Endothelial cell of umbilical vein (primary cell): ENCODE results near the gene CTTNBP2. TPM values are rescaled to one million over a fixed set of nuclear protein-coding genes. Genes with fewer than 3 reads are reported as not detected.

Source experiments
- BruUV-seq: library from RNA; stranded (reverse); fragments of 400-500 nt; replicated peaks from 2 replicates; lab custom pipeline; 2021; lab: Mats Ljungman, UMichigan
- CTCF ChIA-PET: fragments of 300-600, 350-600 bp; sonication (Branson Sonifier 250); formaldehyde crosslinking; loops from one replicate; lab custom pipeline; 2021; ENCODE audit warnings: antibody characterized with exemption, inconsistent platforms; lab: Charles Lee
- POLR2A ChIA-PET: fragments of 300-600, 350-600 bp; sonication (Branson Sonifier 250); formaldehyde crosslinking; loops from one replicate; lab custom pipeline; 2021; ENCODE audit warnings: antibody characterized with exemption, inconsistent platforms; lab: Charles Lee
- DNase-seq: peaks from one replicate; pipeline ENCODE4 v3.0.0-alpha.2; 2011; ENCODE audit warnings: low read depth, low spot score
- FAIRE-seq: peaks from 2 replicates; lab custom pipeline; 2011; peaks lifted over from hg19 to GRCh38; lab: Jason Lieb, UNC
- H2AFZ ChIP-seq: 2 replicates; pipeline ENCODE4 v1.6.0; 2012; ENCODE audit warnings: low read depth, low read length, control low read depth, inconsistent platforms
- H3K27ac ChIP-seq: 2 replicates; pipeline ENCODE4 v1.5.1; 2011; ENCODE audit warnings: low read depth, mild to moderate bottlenecking, control low read depth, low read length, moderate library complexity; ENCODE audit not compliant: insufficient read depth
- H3K27me3 ChIP-seq, 2 experiments: 2 replicates each; pipeline versions ENCODE4 v1.6.0 to v1.6.1; 2011; ENCODE audit warnings: low read length in 2 of 2, mixed read lengths in 1 of 2; ENCODE audit not compliant: control insufficient read depth in 2 of 2, insufficient read depth in 2 of 2
- H3K36me3 ChIP-seq, 2 experiments: 2 replicates in 1 of 2; 3 replicates in 1 of 2; pipeline ENCODE4 v1.5.1; 2011; ENCODE audit warnings: low read length in 2 of 2, mild to moderate bottlenecking in 1 of 2, moderate library complexity in 1 of 2; ENCODE audit not compliant: control insufficient read depth in 2 of 2, insufficient read depth in 2 of 2; ENCODE audit errors: extremely low read depth in 1 of 2
- H3K4me1 ChIP-seq: 3 replicates; pipeline ENCODE4 v1.5.1; 2011; ENCODE audit warnings: mild to moderate bottlenecking, low read length; ENCODE audit not compliant: control insufficient read depth, insufficient read depth; ENCODE audit errors: extremely low read depth
- H3K4me2 ChIP-seq: 2 replicates; pipeline ENCODE4 v1.6.1; 2011; ENCODE audit warnings: low read length, control low read depth, mixed read lengths; ENCODE audit not compliant: insufficient read depth
- H3K4me3 ChIP-seq, 3 experiments: fragments of 200-600 bp in 1 of 3; sonication (generic), shearing (Covaris generic) in 1 of 3; replicated peaks in 1 of 3; 2 replicates each; pipeline ENCODE4 v1.5.1; 2011 to 2016; ENCODE audit warnings: control low read depth in 3 of 3, low read length in 3 of 3, mild to moderate bottlenecking in 2 of 3, inconsistent platforms in 1 of 3, low read depth in 1 of 3, moderate library complexity in 1 of 3; ENCODE audit not compliant: insufficient read depth in 1 of 3
- H3K79me2 ChIP-seq: 2 replicates; pipeline ENCODE4 v1.6.0; 2012; ENCODE audit warnings: low read length, inconsistent platforms; ENCODE audit not compliant: control insufficient read depth, insufficient read depth
- H3K9ac ChIP-seq: replicated peaks from 2 replicates; pipeline ENCODE3; 2011; ENCODE audit warnings: low read length, control low read depth; ENCODE audit not compliant: insufficient read depth; ENCODE audit errors: extremely low read depth
- H3K9me1 ChIP-seq: replicated peaks from 3 replicates; pipeline ENCODE4 v1.6.0; 2011; ENCODE audit warnings: mild to moderate bottlenecking, low read length; ENCODE audit not compliant: control insufficient read depth, insufficient read depth; ENCODE audit errors: extremely low read depth
- H3K9me3 ChIP-seq: replicated peaks from 2 replicates; pipeline ENCODE4 v1.5.1; 2012; ENCODE audit warnings: low read length, inconsistent platforms; ENCODE audit not compliant: control insufficient read depth, insufficient read depth
- H4K20me1 ChIP-seq: replicated peaks from 2 replicates; pipeline ENCODE3; 2011; ENCODE audit warnings: mild to moderate bottlenecking, low read length; ENCODE audit not compliant: control insufficient read depth, insufficient read depth; ENCODE audit errors: extremely low read depth
- EZH2 ChIP-seq: IDR thresholded peaks from 2 replicates; pipeline ENCODE4 v1.6.1; 2012; ENCODE audit warnings: borderline replicate concordance, low read depth, mild to moderate bottlenecking, moderate library complexity, low read length, inconsistent platforms; ENCODE audit not compliant: severe bottlenecking
- GATA2 ChIP-seq: IDR thresholded peaks from 2 replicates; pipeline ENCODE4 v1.7.0; 2011; ENCODE audit warnings: low read depth, mild to moderate bottlenecking, moderate library complexity, mixed read lengths, low read length; ENCODE audit not compliant: insufficient read length, insufficient read depth
- JUN ChIP-seq: IDR thresholded peaks from 2 replicates; pipeline ENCODE4 v1.6.1; 2011; ENCODE audit warnings: borderline replicate concordance, low read depth; ENCODE audit not compliant: insufficient read length, insufficient read depth
- MYC ChIP-seq: IDR thresholded peaks from one replicate; pipeline ENCODE4 v1.6.1; 2011; ENCODE audit warnings: mild to moderate bottlenecking, low read depth, low read length
- POLR2A ChIP-seq: IDR thresholded peaks from 2 replicates; pipeline ENCODE4 v1.6.1; 2012; ENCODE audit warnings: low read depth, mild to moderate bottlenecking, control low read depth, low read length
- POLR2AphosphoS5 ChIP-seq: IDR thresholded peaks from 2 replicates; pipeline ENCODE4 v1.6.1; 2012; ENCODE audit warnings: low read depth, mild to moderate bottlenecking, control low read depth, low read length, moderate library complexity; ENCODE audit not compliant: insufficient read depth
- dilution Hi-C: fragments of 300-500 bp; cut with MboI; formaldehyde crosslinking; loops from one replicate; pipeline ENCODE4 v1.15.0; 2019; ENCODE audit warnings: low sequenced_read_pairs; ENCODE audit not compliant: extremely low pct_ligation_motif_present
- intact Hi-C: fragments of 100-400 bp; cut with micrococcal nuclease; formaldehyde crosslinking; loops from one replicate; pipeline ENCODE4 v1.10.0; 2022
- polyA plus RNA-seq, 4 experiments: library from polyadenylated mRNA; depleted of rRNA in 3 of 4; stranded (reverse) in 3 of 4; unstranded in 1 of 4; fragments of >200 nt; gene quantifications; 2 replicates each; pipeline versions ENCODE4 v1.2.1 to v1.2.3, GENCODE V29; 2011 to 2012; ENCODE audit warnings: missing spikeins in 1 of 4
- total RNA-seq: library from RNA; stranded (reverse); gene quantifications from 2 replicates; pipeline ENCODE4 v1.2.3, GENCODE V29; 2021
- TF ChIP-seq, protein P1 (sequence below): IDR thresholded peaks from 2 replicates; pipeline ENCODE4 v1.6.1; 2011; ENCODE audit not compliant: insufficient read depth, insufficient read length
- TF ChIP-seq, protein P2 (sequence below), 2 donors: IDR thresholded peaks; 1 replicate in 1 of 2; 2 replicates in 1 of 2; pipeline ENCODE4 v1.5.1; 2011; ENCODE audit warnings: low read length in 2 of 2, mild to moderate bottlenecking in 2 of 2, moderate library complexity in 2 of 2, control low read depth in 1 of 2, inconsistent platforms in 1 of 2, low read depth in 1 of 2; ENCODE audit not compliant: insufficient read depth in 1 of 2; ENCODE audit errors: extremely low read depth in 1 of 2

Gene CTTNBP2
- total and polyA plus RNA-seq, 2 donors (not counting 3 experiments of a cell fraction or from before 2014, with no cell fraction given): 0.08 to 0.35 TPM

DNA sequence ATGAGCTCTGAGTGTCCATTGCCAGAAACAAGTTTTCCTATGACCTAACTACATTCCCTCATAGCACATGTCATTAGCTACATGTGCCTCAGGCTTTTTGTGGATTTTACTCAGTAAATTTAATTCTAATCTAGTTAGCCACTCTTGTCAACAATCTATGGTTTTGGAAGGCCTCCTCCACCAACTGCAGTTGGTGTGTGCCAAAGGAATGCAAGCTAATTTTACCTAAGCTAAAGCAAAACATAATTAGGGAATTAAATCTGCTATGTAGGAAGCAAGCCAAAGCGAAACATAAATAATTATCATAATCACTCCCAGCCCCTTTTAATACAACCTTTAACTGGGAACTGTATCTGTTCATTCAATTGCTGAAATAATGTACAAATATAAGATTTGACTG lies 3.5 kb upstream of the CTTNBP2 start:
- Histone ChIP-seq H3K9ac (no peak overlapping the region), H4K20me1 (no peaks in the 10 kb centered on the region), H2AFZ (no peak overlapping the region), H3K27ac (no peak overlapping the region), H3K9me1 (no peaks in the 10 kb centered on the region), H3K9me3 (no peaks in the 10 kb centered on the region), H3K27me3 (peaks cover 28 to 29% of the 10 kb centered on the region in 2 experiments), H3K79me2 (no peaks in the 10 kb centered on the region), H3K4me3 (no peak overlapping the region), H3K36me3 (no peaks in the 10 kb centered on the region), H3K4me2 (no peak overlapping the region), H3K4me1 (peaks cover 12% of the 10 kb centered on the region)
- DNase-seq: no peak
- TF ChIP-seq, protein P1, sequence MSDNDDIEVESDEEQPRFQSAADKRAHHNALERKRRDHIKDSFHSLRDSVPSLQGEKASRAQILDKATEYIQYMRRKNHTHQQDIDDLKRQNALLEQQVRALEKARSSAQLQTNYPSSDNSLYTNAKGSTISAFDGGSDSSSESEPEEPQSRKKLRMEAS: no peak
- TF ChIP-seq POLR2AphosphoS5 (no peak), POLR2A (no peak), GATA2 (no peak), MYC (no peak), JUN (no peak), EZH2 (no peak)
- TF ChIP-seq, protein P2, sequence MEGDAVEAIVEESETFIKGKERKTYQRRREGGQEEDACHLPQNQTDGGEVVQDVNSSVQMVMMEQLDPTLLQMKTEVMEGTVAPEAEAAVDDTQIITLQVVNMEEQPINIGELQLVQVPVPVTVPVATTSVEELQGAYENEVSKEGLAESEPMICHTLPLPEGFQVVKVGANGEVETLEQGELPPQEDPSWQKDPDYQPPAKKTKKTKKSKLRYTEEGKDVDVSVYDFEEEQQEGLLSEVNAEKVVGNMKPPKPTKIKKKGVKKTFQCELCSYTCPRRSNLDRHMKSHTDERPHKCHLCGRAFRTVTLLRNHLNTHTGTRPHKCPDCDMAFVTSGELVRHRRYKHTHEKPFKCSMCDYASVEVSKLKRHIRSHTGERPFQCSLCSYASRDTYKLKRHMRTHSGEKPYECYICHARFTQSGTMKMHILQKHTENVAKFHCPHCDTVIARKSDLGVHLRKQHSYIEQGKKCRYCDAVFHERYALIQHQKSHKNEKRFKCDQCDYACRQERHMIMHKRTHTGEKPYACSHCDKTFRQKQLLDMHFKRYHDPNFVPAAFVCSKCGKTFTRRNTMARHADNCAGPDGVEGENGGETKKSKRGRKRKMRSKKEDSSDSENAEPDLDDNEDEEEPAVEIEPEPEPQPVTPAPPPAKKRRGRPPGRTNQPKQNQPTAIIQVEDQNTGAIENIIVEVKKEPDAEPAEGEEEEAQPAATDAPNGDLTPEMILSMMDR (IDR thresholded peaks at IDR 0.05; ENCODE audit: extremely low read depth in 1 of 2, insufficient read depth in 1 of 2, low read depth in 1 of 2, low read length in 2 of 2): no peak
- ChIA-PET POLR2A (no interaction called here), CTCF (interaction anchor here (1.9 kb wide), 1 partner anchor 126 kb away, joined by 6 read pairs; no protein-coding TSS in a partner anchor)
- BruUV-seq: no TSS peak
- FAIRE-seq: no peak
- intact Hi-C loops: loop anchor here (5.0 kb wide), 1 partner anchor 124 kb away; no protein-coding TSS in a partner anchor
- dilution Hi-C loops: no loop called here
